GM12878 (cell line): ENCODE data around the gene HEXIM1. TPM values are rescaled to one million over a fixed set of nuclear protein-coding genes. Genes with fewer than 3 reads are reported as not detected.

Experiments
- ATAC-seq: fragments of 200-7000 bp; cut with Tn5 transposase; 3 replicates; pipeline ENCODE4 v1.9.1; 2020; ENCODE audit warnings: mild to moderate bottlenecking, moderate library complexity
- BruUV-seq: library from RNA; stranded (reverse); fragments of 400-500 nt; replicated peaks from 2 replicates; lab custom pipeline; 2021; lab: Mats Ljungman, UMichigan
- CTCF ChIA-PET: fragments of 300-600 bp; sonication (Branson Sonifier 250); formaldehyde crosslinking; extraction: SDS; loops from one replicate; lab custom pipeline; 2021; ENCODE audit warnings: inconsistent platforms; lab: Yijun Ruan, JAX
- POLR2A ChIA-PET: fragments of 350-600 bp; formaldehyde crosslinking; extraction: SDS; loops from one replicate; lab custom pipeline; 2021; ENCODE audit warnings: inconsistent platforms; lab: Charles Lee
- RAD21 ChIA-PET: fragments of 300-600 bp; sonication (Branson Sonifier 250); formaldehyde crosslinking; loops from one replicate; lab custom pipeline; 2023; ENCODE audit warnings: antibody characterized with exemption; ENCODE audit not compliant: unreplicated experiment; lab: Charles Lee
- SMC1A ChIA-PET: fragments of 300-600 bp; sonication (Branson Sonifier 250); formaldehyde crosslinking; loops from one replicate; lab custom pipeline; 2023; ENCODE audit not compliant: unreplicated experiment, uncharacterized antibody; lab: Charles Lee
- DNase-seq: peaks from one replicate; pipeline ENCODE4 v3.0.0-alpha.2; 2011; ENCODE audit warnings: low read depth, low spot score
- FAIRE-seq: peaks from 3 replicates; lab custom pipeline; 2011; peaks lifted over from hg19 to GRCh38; lab: Jason Lieb, UNC
- H2AFZ ChIP-seq: 2 replicates; pipeline ENCODE4 v1.6.0; 2011; ENCODE audit warnings: low read depth, low read length, control low read depth; ENCODE audit not compliant: control insufficient read depth
- H3K27ac ChIP-seq: 2 replicates; pipeline ENCODE4 v1.5.1; 2011; ENCODE audit warnings: control low read depth; ENCODE audit not compliant: control insufficient read depth, insufficient read depth
- H3K27me3 ChIP-seq, 2 experiments: replicated peaks in 1 of 2; 2 replicates each; pipeline versions ENCODE4 v1.6.0 to v1.6.1; 2011; ENCODE audit warnings: low read length in 1 of 2; ENCODE audit not compliant: control insufficient read depth in 2 of 2, insufficient read depth in 2 of 2
- H3K36me3 ChIP-seq, 2 experiments: 2 replicates each; pipeline ENCODE4 v1.5.1; 2011; ENCODE audit warnings: low read length in 1 of 2; ENCODE audit not compliant: control insufficient read depth in 2 of 2, insufficient read depth in 2 of 2
- H3K4me1 ChIP-seq: 2 replicates; pipeline ENCODE4 v1.6.1; 2011; ENCODE audit warnings: mild to moderate bottlenecking, low read length, moderate library complexity, mixed read lengths; ENCODE audit not compliant: control insufficient read depth, insufficient read depth
- H3K4me2 ChIP-seq: 2 replicates; pipeline ENCODE4 v1.6.0; 2011; ENCODE audit warnings: control low read depth; ENCODE audit not compliant: control insufficient read depth, insufficient read depth
- H3K4me3 ChIP-seq: fragments of 200-600 bp; sonication (generic); 2 replicates; pipeline ENCODE4 v1.5.1; 2016
- H3K79me2 ChIP-seq: 2 replicates; pipeline ENCODE4 v1.6.0; 2011; ENCODE audit warnings: low read length; ENCODE audit not compliant: control insufficient read depth, insufficient read depth
- H3K9ac ChIP-seq: 2 replicates; pipeline ENCODE4 v1.8.0; 2011; ENCODE audit warnings: low read length, control low read depth, mixed read lengths; ENCODE audit not compliant: control insufficient read depth, insufficient read depth
- H3K9me3 ChIP-seq: replicated peaks from 3 replicates; pipeline ENCODE4 v1.5.1; 2011; ENCODE audit warnings: mild to moderate bottlenecking, low read length; ENCODE audit not compliant: control insufficient read depth, insufficient read depth
- H4K20me1 ChIP-seq: 2 replicates; pipeline ENCODE4 v1.6.0; 2011; ENCODE audit not compliant: control insufficient read depth, insufficient read depth
- ASH2L ChIP-seq: fragments of 300-600, 200-600 bp; sonication (generic); IDR thresholded peaks from 2 replicates; pipeline ENCODE4 v1.6.1; 2017; ENCODE audit warnings: low read depth, mild to moderate bottlenecking, borderline replicate concordance
- ATF3 ChIP-seq: IDR thresholded peaks from 2 replicates; pipeline ENCODE4 v1.6.1; 2011; ENCODE audit warnings: low read depth, mild to moderate bottlenecking, low read length, moderate library complexity, borderline replicate concordance; ENCODE audit errors: extremely low read depth
- BACH1 ChIP-seq: fragments of 450-650 bp; IDR thresholded peaks from 2 replicates; pipeline ENCODE4 v1.6.1; 2017; ENCODE audit warnings: mild to moderate bottlenecking, borderline replicate concordance
- BCL11A ChIP-seq: IDR thresholded peaks from 2 replicates; pipeline ENCODE4 v1.6.1; 2011; ENCODE audit warnings: low read depth, low read length
- BRCA1 ChIP-seq: IDR thresholded peaks from 2 replicates; pipeline ENCODE4 v1.6.1; 2011; ENCODE audit warnings: low read depth, low read length, improper control_type of control experiment
- EGR1 ChIP-seq, 2 experiments: IDR thresholded peaks; 1 replicate in 1 of 2; 2 replicates in 1 of 2; pipeline ENCODE4 v1.6.1; 2011 to 2012; ENCODE audit warnings: low read depth in 2 of 2, low read length in 2 of 2, borderline replicate concordance in 1 of 2, mild to moderate bottlenecking in 1 of 2, moderate library complexity in 1 of 2
- GABPA ChIP-seq: IDR thresholded peaks from 2 replicates; pipeline ENCODE4 v1.6.1; 2014; ENCODE audit warnings: antibody characterized with exemption, low read depth, mild to moderate bottlenecking, inconsistent platforms
- JUND ChIP-seq: IDR thresholded peaks from 2 replicates; pipeline ENCODE4 v1.6.1; 2012; ENCODE audit warnings: low read depth, mild to moderate bottlenecking, low read length, improper control_type of control experiment, moderate library complexity
- KAT2A ChIP-seq: conservative IDR thresholded peaks from 2 replicates; pipeline ENCODE4 v1.6.1; 2011; ENCODE audit warnings: low read depth, low read length; ENCODE audit not compliant: control insufficient read depth
- KDM1A ChIP-seq: fragments of 200-600 bp; sonication (generic); IDR thresholded peaks from 2 replicates; pipeline ENCODE4 v1.6.1; 2016; ENCODE audit warnings: borderline replicate concordance
- MEF2B ChIP-seq: fragments of 450-650 bp; IDR thresholded peaks from 2 replicates; pipeline ENCODE4 v1.6.1; 2018; ENCODE audit warnings: mild to moderate bottlenecking, moderate library complexity; ENCODE audit not compliant: partially characterized antibody, poor library complexity, severe bottlenecking
- NR2F1 ChIP-seq: fragments of 450-650 bp; conservative IDR thresholded peaks from 2 replicates; pipeline ENCODE4 v1.6.1; 2017; ENCODE audit warnings: mild to moderate bottlenecking
- POLR2AphosphoS2 ChIP-seq: IDR thresholded peaks from 2 replicates; pipeline ENCODE4 v1.6.1; 2011; ENCODE audit warnings: low read depth, mild to moderate bottlenecking, low read length, improper control_type of control experiment, moderate library complexity
- SMAD1 ChIP-seq: fragments of 450-650 bp; IDR thresholded peaks from 2 replicates; pipeline ENCODE4 v1.6.1; 2018; ENCODE audit warnings: mild to moderate bottlenecking, low read depth; ENCODE audit not compliant: partially characterized antibody
- SREBF2 ChIP-seq: IDR thresholded peaks from 2 replicates; pipeline ENCODE4 v1.6.1; 2012; ENCODE audit warnings: mild to moderate bottlenecking, low read length
- SRF ChIP-seq, 2 experiments: IDR thresholded peaks; 2 replicates each; pipeline ENCODE4 v1.6.1; 2011; ENCODE audit warnings: low read depth in 2 of 2, low read length in 2 of 2, mild to moderate bottlenecking in 1 of 2, moderate library complexity in 1 of 2
- SUPT20H ChIP-seq: IDR thresholded peaks from 2 replicates; pipeline ENCODE4 v1.6.1; 2011; ENCODE audit warnings: low read depth, mild to moderate bottlenecking, low read length, moderate library complexity, borderline replicate concordance; ENCODE audit not compliant: control insufficient read depth
- TCF3 ChIP-seq: IDR thresholded peaks from 2 replicates; pipeline ENCODE4 v1.6.1; 2012; ENCODE audit warnings: low read depth, mild to moderate bottlenecking, low read length, borderline replicate concordance; ENCODE audit not compliant: insufficient read depth
- ZBED1 ChIP-seq: IDR thresholded peaks from 2 replicates; pipeline ENCODE4 v1.6.1; 2016; ENCODE audit warnings: borderline replicate concordance
- WGBS: methylation state at CpG from one replicate; pipeline ENCODE4 v1.1.6; 2016; ENCODE audit warnings: low lambda C conversion rate; ENCODE audit not compliant: insufficient replicate concordance, insufficient coverage; ENCODE audit errors: missing lambda C conversion rate; 5-methylcytosine and 5-hydroxymethylcytosine counted together
- in situ Hi-C: fragments of 300-500 bp; cut with MboI; formaldehyde crosslinking; loops from 9 replicates; pipeline ENCODE4 v1.14.3; 2018; ENCODE audit warnings: mixed read lengths
- intact Hi-C: fragments of 100-400 bp; cut with micrococcal nuclease; formaldehyde crosslinking; loops from one replicate; pipeline ENCODE4 v1.14.2; 2022; ENCODE audit not compliant: unreplicated experiment
- polyA plus RNA-seq, 11 experiments: library from polyadenylated mRNA; depleted of rRNA in 4 of 11; unstranded in 6 of 11; stranded (reverse) in 5 of 11; fragments of >200 nt; fragmentation: Nextera tagmentation in 4 of 11; fragmentation: Illumina TruSeq in 1 of 11; extraction: Ambion mirVana in 4 of 11; extraction: Trizol in 1 of 11; gene quantifications; 1 replicate in 1 of 11; 2 replicates in 10 of 11; pipeline versions ENCODE4 v1.2.1 to v1.2.3, GENCODE V29; 2011 to 2016; ENCODE audit warnings: inconsistent platforms in 2 of 11, missing spikeins in 2 of 11, low read depth in 1 of 11
- total RNA-seq, 4 experiments: library from RNA; depleted of rRNA in 3 of 4; stranded (reverse); fragments of >200 nt in 3 of 4; fragmentation: Illumina TruSeq in 1 of 4; extraction: Trizol in 1 of 4; gene quantifications; 2 replicates each; pipeline versions ENCODE4 v1.2.1 to v1.2.3, GENCODE V29; 2013 to 2021
- TF ChIP-seq, protein P1 (sequence below): fragments of 450-650 bp; conservative IDR thresholded peaks from 2 replicates; pipeline ENCODE4 v1.6.1; 2017; ENCODE audit warnings: mild to moderate bottlenecking, moderate library complexity

HEXIM1 gene
- total and polyA plus RNA-seq, 10 of the 15 experiments (the other 5 are each of a cell fraction or from before 2014, with no cell fraction given) = 1.9 to 24.1 (median 9.0) TPM

- FAIRE-seq (no peak), DNase-seq (no peak), ATAC-seq (peak; percentile 80)
- Histone ChIP-seq H3K9ac (peak overlapping the region; percentile 11; the same call in 1 of the 2 replicates), H3K4me3 (peak overlapping the region; percentile 98), H3K79me2 (peaks cover 4% of the 10 kb centered on the region), H3K27ac (0 out of 2 replicates have a peak overlapping the region, but pooled peaks have one; percentile 35), H3K9me3 (no peaks in the 10 kb centered on the region), H3K4me2 (peak overlapping the region; percentile 71), H3K4me1 (peaks cover 8% of the 10 kb centered on the region), H3K27me3 (no peaks in the 10 kb centered on the region), H3K36me3 (no peaks in the 10 kb centered on the region), H4K20me1 (no peaks in the 10 kb centered on the region), H2AFZ (peak overlapping the region; percentile 76)
- ChIA-PET SMC1A (no interaction called here), CTCF (interaction anchor here (0.6 to 9.4 kb wide), 7 partner anchors 16 to 358 kb away, joined by 3 to 291 read pairs (median 6); partner anchors contain the start of gene HEXIM1), POLR2A (interaction anchor here (0.7 kb wide), 1 partner anchor 11 kb away, joined by 4 read pairs; no protein-coding TSS in a partner anchor), RAD21 (interaction anchor here (0.6 to 1.7 kb wide), 5 partner anchors 39 to 212 kb away, joined by 3 to 6 read pairs (median 3); no protein-coding TSS in a partner anchor)
- no TSS peak for BruUV-seq
- intact Hi-C loops (loop anchor here (2.0 kb wide), 2 partner anchors 110 to 358 kb away; no protein-coding TSS in a partner anchor), in situ Hi-C loops (no loop called here)
- WGBS = 1% methylated on average over 55 of the region's 71 CpGs
- TF ChIP-seq EGR1 (IDR thresholded peaks at IDR 0.05; ENCODE audit: borderline replicate concordance in 1 of 2, low read depth in 2 of 2, low read length in 2 of 2) (0 out of 3 replicates have a peak, but pooled peaks of 1 of the 2 experiments have one; percentile 11), SMAD1 (no peak), BCL11A (no peak), KDM1A (no peak), SRF (IDR thresholded peaks at IDR 0.05; ENCODE audit: low read depth in 2 of 2, low read length in 2 of 2) (no peak), TCF3 (0 out of 2 replicates have a peak, but pooled peaks have one; percentile 40), GABPA (no peak), BACH1 (no peak), ZBED1 (no peak), ATF3 (no peak), POLR2AphosphoS2 (no peak), KAT2A (no peak), MEF2B (no peak), SREBF2 (no peak), NR2F1 (0 out of 2 replicates have a peak, but pooled peaks have one; percentile 8), BRCA1 (no peak), ASH2L (no peak), SUPT20H (no peak), JUND (no peak)
- TF ChIP-seq, protein P1, sequence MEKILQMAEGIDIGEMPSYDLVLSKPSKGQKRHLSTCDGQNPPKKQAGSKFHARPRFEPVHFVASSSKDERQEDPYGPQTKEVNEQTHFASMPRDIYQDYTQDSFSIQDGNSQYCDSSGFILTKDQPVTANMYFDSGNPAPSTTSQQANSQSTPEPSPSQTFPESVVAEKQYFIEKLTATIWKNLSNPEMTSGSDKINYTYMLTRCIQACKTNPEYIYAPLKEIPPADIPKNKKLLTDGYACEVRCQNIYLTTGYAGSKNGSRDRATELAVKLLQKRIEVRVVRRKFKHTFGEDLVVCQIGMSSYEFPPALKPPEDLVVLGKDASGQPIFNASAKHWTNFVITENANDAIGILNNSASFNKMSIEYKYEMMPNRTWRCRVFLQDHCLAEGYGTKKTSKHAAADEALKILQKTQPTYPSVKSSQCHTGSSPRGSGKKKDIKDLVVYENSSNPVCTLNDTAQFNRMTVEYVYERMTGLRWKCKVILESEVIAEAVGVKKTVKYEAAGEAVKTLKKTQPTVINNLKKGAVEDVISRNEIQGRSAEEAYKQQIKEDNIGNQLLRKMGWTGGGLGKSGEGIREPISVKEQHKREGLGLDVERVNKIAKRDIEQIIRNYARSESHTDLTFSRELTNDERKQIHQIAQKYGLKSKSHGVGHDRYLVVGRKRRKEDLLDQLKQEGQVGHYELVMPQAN = no peak
Measured at GRCh38 chr17:45132572-45133463, 15.5 kb upstream of the HEXIM1 start.
